PC-3 (cell line): ENCODE results near the gene KNG1.

Source experiments
- EZH2 ChIP-seq: fragments of 300-600 bp; sonication (generic); IDR thresholded peaks from one replicate; pipeline ENCODE4 v1.6.1; 2017; ENCODE audit warnings: antibody characterized with exemption, mild to moderate bottlenecking, low read length; ENCODE audit not compliant: unreplicated experiment
- TF ChIP-seq, protein P1 (sequence below): fragments of 300-600 bp; sonication (generic); conservative IDR thresholded peaks from 2 replicates; pipeline ENCODE4 v1.5.1; 2017; ENCODE audit warnings: antibody characterized with exemption, low read depth, mild to moderate bottlenecking, low read length

DNA sequence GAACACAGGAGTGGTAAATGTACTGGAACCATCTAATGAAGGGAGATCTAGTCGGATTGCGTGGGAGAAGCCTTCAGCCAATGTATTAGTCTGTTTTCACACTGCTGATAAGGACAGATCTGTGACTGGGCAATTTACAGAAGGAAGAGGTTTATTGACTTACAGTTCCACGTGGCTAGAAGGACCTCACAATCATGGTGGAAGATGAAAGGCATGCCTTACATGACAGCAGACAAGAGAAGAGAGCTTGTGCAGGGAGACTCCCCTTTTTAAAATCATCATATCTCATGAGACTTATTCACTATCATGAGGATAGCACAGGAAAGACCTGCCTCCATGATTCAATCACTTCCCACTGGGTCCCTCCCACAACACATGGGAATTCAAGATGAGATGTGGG lies 34.3 kb upstream of the KNG1 start:
- TF ChIP-seq, protein P1, sequence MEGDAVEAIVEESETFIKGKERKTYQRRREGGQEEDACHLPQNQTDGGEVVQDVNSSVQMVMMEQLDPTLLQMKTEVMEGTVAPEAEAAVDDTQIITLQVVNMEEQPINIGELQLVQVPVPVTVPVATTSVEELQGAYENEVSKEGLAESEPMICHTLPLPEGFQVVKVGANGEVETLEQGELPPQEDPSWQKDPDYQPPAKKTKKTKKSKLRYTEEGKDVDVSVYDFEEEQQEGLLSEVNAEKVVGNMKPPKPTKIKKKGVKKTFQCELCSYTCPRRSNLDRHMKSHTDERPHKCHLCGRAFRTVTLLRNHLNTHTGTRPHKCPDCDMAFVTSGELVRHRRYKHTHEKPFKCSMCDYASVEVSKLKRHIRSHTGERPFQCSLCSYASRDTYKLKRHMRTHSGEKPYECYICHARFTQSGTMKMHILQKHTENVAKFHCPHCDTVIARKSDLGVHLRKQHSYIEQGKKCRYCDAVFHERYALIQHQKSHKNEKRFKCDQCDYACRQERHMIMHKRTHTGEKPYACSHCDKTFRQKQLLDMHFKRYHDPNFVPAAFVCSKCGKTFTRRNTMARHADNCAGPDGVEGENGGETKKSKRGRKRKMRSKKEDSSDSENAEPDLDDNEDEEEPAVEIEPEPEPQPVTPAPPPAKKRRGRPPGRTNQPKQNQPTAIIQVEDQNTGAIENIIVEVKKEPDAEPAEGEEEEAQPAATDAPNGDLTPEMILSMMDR: no peak
- no peak for TF ChIP-seq EZH2
